HepG2 (cell line): ENCODE data around the gene RNU6-1. TPM values are rescaled to one million over a fixed set of nuclear protein-coding genes. Genes with fewer than 3 reads are reported as not detected.
A peak's percentile ranks its signal among the peaks of the same experiment; 100 is the strongest.

ENCODE experiments used
- ASH2L ChIP-seq: fragments of 300-600, 200-600 bp; sonication (generic); IDR thresholded peaks from 2 replicates; pipeline ENCODE4 v1.7.0; 2017; ENCODE audit warnings: low read depth, mild to moderate bottlenecking, moderate library complexity, mixed read lengths, low read length; ENCODE audit not compliant: insufficient read length
- EED ChIP-seq: sonication (generic); formaldehyde crosslinking; IDR thresholded peaks from 2 replicates; pipeline ENCODE4 v1.5.0; 2020; ENCODE audit warnings: mild to moderate bottlenecking, missing genetic modification reagents
- ELF3 ChIP-seq: IDR thresholded peaks from 2 replicates; pipeline ENCODE4 v1.6.1; 2016; ENCODE audit warnings: missing genetic modification reagents, missing compliant biosample characterization
- FOXO1 ChIP-seq: sonication (generic); formaldehyde crosslinking; IDR thresholded peaks from 2 replicates; pipeline ENCODE4 v1.4.0; 2020; ENCODE audit warnings: missing genetic modification reagents
- HNRNPLL ChIP-seq: fragments of 200-400 bp; formaldehyde crosslinking; IDR thresholded peaks from 2 replicates; pipeline ENCODE4 v1.6.1; 2017; ENCODE audit warnings: mild to moderate bottlenecking, low read depth, low read length; ENCODE audit not compliant: poor library complexity, severe bottlenecking
- HNRNPUL1 ChIP-seq: fragments of 200-400 bp; formaldehyde crosslinking; IDR thresholded peaks from 2 replicates; pipeline ENCODE4 v1.6.1; 2017; ENCODE audit warnings: low read depth, mild to moderate bottlenecking, low read length, moderate library complexity
- KDM3A ChIP-seq: IDR thresholded peaks from 2 replicates; pipeline ENCODE4 v1.6.1; 2018; ENCODE audit warnings: low read depth, missing compliant biosample characterization
- KLF15 ChIP-seq: sonication (generic); formaldehyde crosslinking; IDR thresholded peaks from 2 replicates; pipeline ENCODE4 v1.8.1; 2023; ENCODE audit warnings: borderline replicate concordance, mild to moderate bottlenecking, inconsistent platforms, missing genetic modification reagents, mixed read lengths
- LBX2 ChIP-seq: sonication (generic); formaldehyde crosslinking; IDR thresholded peaks from 2 replicates; pipeline ENCODE4 v1.5.0; 2020; ENCODE audit warnings: missing genetic modification reagents, mild to moderate bottlenecking, borderline replicate concordance
- MAFF ChIP-seq: IDR thresholded peaks from 2 replicates; pipeline ENCODE4 v1.6.1; 2011; ENCODE audit warnings: low read depth, low read length, improper control_type of control experiment
- MAFG ChIP-seq: sonication (generic); formaldehyde crosslinking; IDR thresholded peaks from 2 replicates; pipeline ENCODE4 v1.5.1; 2020; ENCODE audit warnings: mild to moderate bottlenecking, missing genetic modification reagents
- MNT ChIP-seq: fragments of 450-650 bp; IDR thresholded peaks from 2 replicates; pipeline ENCODE4 v1.6.1; 2016
- MZF1 ChIP-seq: sonication (generic); formaldehyde crosslinking; IDR thresholded peaks from 2 replicates; pipeline ENCODE4 v1.8.1; 2023; ENCODE audit warnings: mild to moderate bottlenecking, missing genetic modification reagents, borderline replicate concordance
- NFIC ChIP-seq: IDR thresholded peaks from 2 replicates; pipeline ENCODE4 v1.6.1; 2012; ENCODE audit warnings: mild to moderate bottlenecking, low read length, inconsistent platforms
- RARA ChIP-seq: IDR thresholded peaks from 2 replicates; pipeline ENCODE4 v1.6.1; 2016; ENCODE audit warnings: missing genetic modification reagents, missing compliant biosample characterization
- RBAK ChIP-seq: sonication (generic); formaldehyde crosslinking; IDR thresholded peaks from 2 replicates; pipeline ENCODE4 v1.5.1; 2020; ENCODE audit warnings: mild to moderate bottlenecking, missing genetic modification reagents
- SALL1 ChIP-seq: sonication (generic); formaldehyde crosslinking; IDR thresholded peaks from 2 replicates; pipeline ENCODE4 v1.8.0; 2022; ENCODE audit warnings: mild to moderate bottlenecking, missing genetic modification reagents
- SNAI1 ChIP-seq: sonication (generic); formaldehyde crosslinking; IDR thresholded peaks from 2 replicates; pipeline ENCODE4 v1.5.0; 2020; ENCODE audit warnings: mild to moderate bottlenecking, missing genetic modification reagents, borderline replicate concordance
- SNAPC2 ChIP-seq: sonication (generic); formaldehyde crosslinking; IDR thresholded peaks from 2 replicates; pipeline ENCODE4 v1.8.1; 2022; ENCODE audit warnings: mild to moderate bottlenecking, missing genetic modification reagents
- SRF ChIP-seq: IDR thresholded peaks from 2 replicates; pipeline ENCODE4 v1.6.1; 2011; ENCODE audit warnings: mild to moderate bottlenecking, low read depth, low read length, moderate library complexity
- SRSF1 ChIP-seq: fragments of 200-400 bp; formaldehyde crosslinking; optimal IDR thresholded peaks from 2 replicates; pipeline ENCODE3; 2017; ENCODE audit warnings: mild to moderate bottlenecking, low read depth, low read length, moderate library complexity
- SRSF9 ChIP-seq: fragments of 200-400 bp; formaldehyde crosslinking; IDR thresholded peaks from 2 replicates; pipeline ENCODE4 v1.6.1; 2018; ENCODE audit warnings: borderline replicate concordance, mild to moderate bottlenecking, low read depth, low read length; ENCODE audit not compliant: insufficient read depth, poor library complexity, severe bottlenecking
- TCF7L2 ChIP-seq: IDR thresholded peaks from 2 replicates; pipeline ENCODE4 v1.6.1; 2011; ENCODE audit warnings: mild to moderate bottlenecking, low read depth, low read length, moderate library complexity
- THAP7 ChIP-seq: sonication (generic); formaldehyde crosslinking; IDR thresholded peaks from 2 replicates; pipeline ENCODE4 v1.8.1; 2023; ENCODE audit warnings: mild to moderate bottlenecking, missing genetic modification reagents
- ZNF230 ChIP-seq: sonication (generic); formaldehyde crosslinking; IDR thresholded peaks from 2 replicates; pipeline ENCODE4 v1.4.0; 2020; ENCODE audit warnings: mild to moderate bottlenecking, missing genetic modification reagents
- ZNF264 ChIP-seq: sonication (generic); formaldehyde crosslinking; IDR thresholded peaks from 2 replicates; pipeline ENCODE4 v1.4.0; 2020; ENCODE audit warnings: missing genetic modification reagents
- ZNF354B ChIP-seq: sonication (generic); formaldehyde crosslinking; IDR thresholded peaks from 2 replicates; pipeline ENCODE4 v1.8.0; 2022; ENCODE audit warnings: mild to moderate bottlenecking, missing genetic modification reagents
- ZNF451 ChIP-seq: sonication (generic); formaldehyde crosslinking; IDR thresholded peaks from 2 replicates; pipeline ENCODE4 v1.5.0; 2020; ENCODE audit warnings: mild to moderate bottlenecking, missing genetic modification reagents
- ZNF484 ChIP-seq: sonication (generic); formaldehyde crosslinking; IDR thresholded peaks from 2 replicates; pipeline ENCODE4 v1.5.1; 2020; ENCODE audit warnings: mild to moderate bottlenecking, low read depth, missing genetic modification reagents, borderline replicate concordance
- ZNF510 ChIP-seq: sonication (generic); formaldehyde crosslinking; IDR thresholded peaks from 2 replicates; pipeline ENCODE4 v1.4.0; 2020; ENCODE audit warnings: low read depth, mild to moderate bottlenecking, missing genetic modification reagents
- ZNF567 ChIP-seq: sonication (generic); formaldehyde crosslinking; IDR thresholded peaks from 2 replicates; pipeline ENCODE4 v1.8.1; 2023; ENCODE audit warnings: mild to moderate bottlenecking, missing genetic modification reagents, borderline replicate concordance
- polyA plus RNA-seq, 8 experiments: library from polyadenylated mRNA; depleted of rRNA in 3 of 8; stranded (reverse) in 7 of 8; unstranded in 1 of 8; fragments of >200 nt; fragmentation: Illumina TruSeq in 4 of 8; extraction: Trizol in 4 of 8; gene quantifications; 2 replicates each; pipeline versions ENCODE4 v1.2.1 to v1.2.3, GENCODE V29; 2011 to 2016; ENCODE audit warnings: low read depth in 4 of 8, missing spikeins in 1 of 8, mixed read lengths in 1 of 8; ENCODE audit not compliant: insufficient read depth in 1 of 8
- total RNA-seq, 5 experiments: library from RNA; depleted of rRNA; stranded (reverse); fragments of >200 nt; fragmentation: Illumina TruSeq; extraction: Trizol; gene quantifications; 2 replicates each; pipeline ENCODE4 v1.2.3, GENCODE V29; 2016; ENCODE audit warnings: low read depth in 1 of 5

The RNU6-1 gene
- total and polyA plus RNA-seq, 2 of the 13 experiments (the other 11 are each of a cell fraction or from before 2014, with no cell fraction given) = under 0.01 TPM; not detected in 1

- TF ChIP-seq RARA (peak; percentile 23; the same call in 1 of the 2 replicates), KDM3A (CRISPR knock-in tag) (peak; percentile 52; the same call in 1 of the 2 replicates), SALL1 (CRISPR knock-in tag) (peak; percentile 92), SRSF9 (no peak), SRSF1 (no peak), THAP7 (CRISPR knock-in tag) (no peak), ZNF354B (CRISPR knock-in tag) (no peak), SNAPC2 (CRISPR knock-in tag) (no peak), ZNF567 (CRISPR knock-in tag) (no peak), FOXO1 (CRISPR knock-in tag) (no peak), MAFF (no peak), HNRNPLL (peak; percentile 95), LBX2 (CRISPR knock-in tag) (peak; percentile 80; the same call in 1 of the 2 replicates), MZF1 (CRISPR knock-in tag) (no peak), ELF3 (CRISPR knock-in tag) (peak; percentile 39), NFIC (no peak), ASH2L (peak; percentile 23), SNAI1 (no peak), ZNF264 (CRISPR knock-in tag) (0 out of 2 replicates have a peak, but pooled peaks have one; percentile 46), ZNF510 (CRISPR knock-in tag) (peak; percentile 78; the same call in 1 of the 2 replicates), ZNF484 (CRISPR knock-in tag) (no peak), TCF7L2 (no peak), ZNF230 (peak; percentile 55; the same call in 1 of the 2 replicates), KLF15 (peak; percentile 59; the same call in 1 of the 2 replicates), HNRNPUL1 (no peak), EED (no peak), SRF (no peak), RBAK (CRISPR knock-in tag) (no peak), ZNF451 (CRISPR knock-in tag) (0 out of 2 replicates have a peak, but pooled peaks have one; percentile 23), MNT (no peak), MAFG (no peak)
Observed at GRCh38 chr15:67863442-67863987, 23.7 kb upstream of the RNU6-1 start (continued).
